H1 (cell line): ENCODE results near the gene PDE1C. TPM values are rescaled to one million over a fixed set of nuclear protein-coding genes. Genes with fewer than 3 reads are reported as not detected.

Experiments used
- CTCF ChIA-PET: fragments of 300-600 bp; sonication (Branson Sonifier 250); formaldehyde crosslinking; loops from one replicate; lab custom pipeline; 2021; ENCODE audit not compliant: partially characterized antibody; lab: Charles Lee
- POLR2A ChIA-PET: fragments of 300-600 bp; sonication (Branson Sonifier 250); formaldehyde crosslinking; loops from one replicate; lab custom pipeline; 2021; ENCODE audit warnings: inconsistent platforms; ENCODE audit not compliant: partially characterized antibody; lab: Charles Lee
- DNase-seq, 2 experiments: peaks; one replicate each; pipeline versions ENCODE4 v3.0.0 to v3.0.0-alpha.2; 2010 to 2022; ENCODE audit warnings: low spot score in 2 of 2, low read depth in 1 of 2, mixed read lengths in 1 of 2
- FAIRE-seq: peaks from 2 replicates; lab custom pipeline; 2011; peaks lifted over from hg19 to GRCh38; lab: Jason Lieb, UNC
- H2AFZ ChIP-seq: 2 replicates; pipeline ENCODE4 v1.8.1; 2012; ENCODE audit warnings: low read length, inconsistent platforms
- H2AK5ac ChIP-seq: 2 replicates; pipeline ENCODE4 v1.6.1; 2013; ENCODE audit warnings: low read depth, low read length
- H2BK120ac ChIP-seq: replicated peaks from 2 replicates; pipeline ENCODE3; 2013; ENCODE audit warnings: low read depth, low read length, inconsistent platforms
- H2BK12ac ChIP-seq: 2 replicates; pipeline ENCODE4 v1.6.1; 2013; ENCODE audit warnings: low read depth, low read length
- H2BK15ac ChIP-seq: 2 replicates; pipeline ENCODE4 v1.6.1; 2013; ENCODE audit warnings: low read length
- H2BK20ac ChIP-seq: 2 replicates; pipeline ENCODE4 v1.6.1; 2013; ENCODE audit warnings: low read length
- H2BK5ac ChIP-seq: 2 replicates; pipeline ENCODE4 v1.6.1; 2013; ENCODE audit warnings: low read depth, low read length
- H3K14ac ChIP-seq: 2 replicates; pipeline ENCODE4 v1.6.1; 2013; ENCODE audit warnings: inconsistent platforms; ENCODE audit not compliant: insufficient read length
- H3K18ac ChIP-seq: 2 replicates; pipeline ENCODE4 v1.6.1; 2013; ENCODE audit warnings: low read length; ENCODE audit errors: extremely low read depth
- H3K23ac ChIP-seq: 2 replicates; pipeline ENCODE4 v1.6.1; 2013; ENCODE audit warnings: inconsistent platforms; ENCODE audit not compliant: insufficient read length
- H3K23me2 ChIP-seq: 2 replicates; pipeline ENCODE4 v1.6.1; 2013; ENCODE audit warnings: low read depth, low read length
- H3K27ac ChIP-seq: 2 replicates; pipeline ENCODE4 v1.6.1; 2011; ENCODE audit warnings: low read depth, low read length, inconsistent platforms
- H3K27me3 ChIP-seq, 4 experiments: replicated peaks in 1 of 4; 1 replicate in 1 of 4; 2 replicates in 3 of 4; pipeline versions ENCODE4 v1.6.1 to v1.8.1; 2011 to 2013; ENCODE audit warnings: low read length in 3 of 4, mild to moderate bottlenecking in 3 of 4, inconsistent platforms in 2 of 4, mixed read lengths in 2 of 4, moderate library complexity in 1 of 4; ENCODE audit not compliant: control insufficient read depth in 3 of 4, insufficient read depth in 3 of 4; ENCODE audit errors: extremely low read depth in 1 of 4
- H3K36me3 ChIP-seq, 4 experiments: 2 replicates each; pipeline versions ENCODE4 v1.6.1 to v1.8.1; 2011 to 2013; ENCODE audit warnings: mild to moderate bottlenecking in 4 of 4, low read length in 3 of 4, moderate library complexity in 2 of 4, control low read depth in 1 of 4, inconsistent platforms in 1 of 4; ENCODE audit not compliant: insufficient read depth in 4 of 4, control insufficient read depth in 2 of 4
- H3K4ac ChIP-seq: replicated peaks from 2 replicates; pipeline ENCODE3; 2013; ENCODE audit warnings: low read length, low read depth, mixed read lengths, inconsistent platforms; ENCODE audit not compliant: insufficient read length
- H3K4me1 ChIP-seq, 4 experiments: replicated peaks in 1 of 4; 1 replicate in 1 of 4; 2 replicates in 3 of 4; pipeline versions ENCODE4 v1.6.1 to v1.8.1; 2011 to 2013; ENCODE audit warnings: low read length in 3 of 4, inconsistent platforms in 2 of 4, mixed read lengths in 1 of 4; ENCODE audit not compliant: insufficient read depth in 4 of 4, control insufficient read depth in 3 of 4
- H3K4me2 ChIP-seq, 2 experiments: 2 replicates each; pipeline versions ENCODE4 v1.6.1 to v1.8.1; 2011 to 2013; ENCODE audit warnings: low read depth in 2 of 2, low read length in 2 of 2, control low read depth in 1 of 2, inconsistent platforms in 1 of 2, mild to moderate bottlenecking in 1 of 2; ENCODE audit not compliant: insufficient read depth in 1 of 2
- H3K4me3 ChIP-seq, 4 experiments: fragments of 200-600, 300-600 bp in 1 of 4; sonication (generic), shearing (Covaris generic), sonication (Bioruptor Twin) in 1 of 4; 2 replicates each; pipeline versions ENCODE4 v1.5.1 to v1.8.1; 2011 to 2016; ENCODE audit warnings: low read length in 4 of 4, low read depth in 3 of 4, control low read depth in 2 of 4, inconsistent platforms in 2 of 4, mild to moderate bottlenecking in 2 of 4, mixed read lengths in 1 of 4, moderate library complexity in 1 of 4; ENCODE audit not compliant: insufficient read depth in 2 of 4; ENCODE audit errors: extremely low read depth in 1 of 4
- H3K56ac ChIP-seq: replicated peaks from 2 replicates; pipeline ENCODE3; 2013; ENCODE audit warnings: low read depth, mild to moderate bottlenecking, mixed read lengths, low read length, inconsistent platforms; ENCODE audit not compliant: insufficient read length
- H3K79me1 ChIP-seq: 2 replicates; pipeline ENCODE4 v1.6.1; 2013; ENCODE audit warnings: low read depth, low read length, control low read depth
- H3K79me2 ChIP-seq, 2 experiments: 2 replicates each; pipeline versions ENCODE4 v1.6.1 to v1.8.1; 2012 to 2013; ENCODE audit warnings: low read length in 2 of 2, mild to moderate bottlenecking in 2 of 2, inconsistent platforms in 1 of 2; ENCODE audit not compliant: insufficient read depth in 2 of 2, control insufficient read depth in 1 of 2
- H3K9ac ChIP-seq, 4 experiments: replicated peaks in 1 of 4; 1 replicate in 1 of 4; 2 replicates in 3 of 4; pipeline versions ENCODE4 v1.6.1 to v1.8.1; 2011 to 2013; ENCODE audit warnings: low read depth in 3 of 4, low read length in 3 of 4, control low read depth in 2 of 4, mild to moderate bottlenecking in 2 of 4, moderate library complexity in 2 of 4, inconsistent platforms in 1 of 4; ENCODE audit errors: extremely low read depth in 1 of 4
- H3K9me3 ChIP-seq, 2 experiments: 2 replicates each; pipeline versions ENCODE4 v1.6.1 to v1.8.1; 2012 to 2013; ENCODE audit warnings: mild to moderate bottlenecking in 2 of 2, moderate library complexity in 2 of 2, control low read depth in 1 of 2, inconsistent platforms in 1 of 2, low read depth in 1 of 2, low read length in 1 of 2, mixed read lengths in 1 of 2; ENCODE audit not compliant: insufficient read depth in 2 of 2
- H4K20me1 ChIP-seq, 2 experiments: replicated peaks in 1 of 2; 2 replicates each; pipeline versions ENCODE3 to v1.8.1; 2011 to 2013; ENCODE audit warnings: inconsistent platforms in 2 of 2, low read length in 2 of 2, mild to moderate bottlenecking in 1 of 2; ENCODE audit not compliant: insufficient read depth in 2 of 2, control insufficient read depth in 1 of 2
- H4K5ac ChIP-seq: 2 replicates; pipeline ENCODE4 v1.6.1; 2013; ENCODE audit warnings: low read length, low read depth, mixed read lengths, inconsistent platforms; ENCODE audit not compliant: insufficient read length
- H4K8ac ChIP-seq: 2 replicates; pipeline ENCODE4 v1.8.0; 2013; ENCODE audit warnings: mild to moderate bottlenecking, moderate library complexity, low read length, inconsistent platforms; ENCODE audit not compliant: insufficient read depth; ENCODE audit errors: extremely low read depth
- H4K91ac ChIP-seq: replicated peaks from 2 replicates; pipeline ENCODE3; 2013; ENCODE audit warnings: low read length, mixed read lengths, inconsistent platforms; ENCODE audit not compliant: insufficient read length
- ASH2L ChIP-seq: fragments of 200-600, 300-600 bp; sonication (generic); IDR thresholded peaks from one replicate; pipeline ENCODE4 v1.7.1; 2017; ENCODE audit warnings: low read length
- BCL11A ChIP-seq, 2 experiments: IDR thresholded peaks; one replicate each; pipeline ENCODE4 v1.6.1; 2011; ENCODE audit warnings: low read depth in 2 of 2, low read length in 2 of 2, mild to moderate bottlenecking in 2 of 2
- CHD2 ChIP-seq: IDR thresholded peaks from 2 replicates; pipeline ENCODE4 v1.6.1; 2012; ENCODE audit warnings: low read length, improper control_type of control experiment
- HDAC2 ChIP-seq, 2 experiments: fragments of 300-600 bp in 1 of 2; sonication (generic) in 1 of 2; IDR thresholded peaks; 2 replicates each; pipeline ENCODE4 v1.6.1; 2011 to 2012; ENCODE audit warnings: low read depth in 2 of 2, low read length in 2 of 2, mild to moderate bottlenecking in 2 of 2, moderate library complexity in 2 of 2, borderline replicate concordance in 1 of 2, inconsistent platforms in 1 of 2
- HDAC6 ChIP-seq: IDR thresholded peaks from one replicate; pipeline ENCODE4 v1.7.1; 2012; ENCODE audit warnings: low read depth, mild to moderate bottlenecking, inconsistent platforms, low read length, moderate library complexity
- KDM5A ChIP-seq: fragments of 200-600 bp; IDR thresholded peaks from 2 replicates; pipeline ENCODE4 v1.7.1; 2012; ENCODE audit warnings: mild to moderate bottlenecking, low read length, inconsistent platforms, mixed read lengths
- NANOG ChIP-seq: IDR thresholded peaks from 2 replicates; pipeline ENCODE4 v1.6.1; 2011; ENCODE audit warnings: low read length, low read depth, mild to moderate bottlenecking, inconsistent platforms; ENCODE audit not compliant: insufficient read depth, poor library complexity, severe bottlenecking
- PHF8 ChIP-seq: fragments of 200-600 bp; sonication (generic); conservative IDR thresholded peaks from 2 replicates; pipeline ENCODE4 v1.7.1; 2012; ENCODE audit warnings: low read depth, mild to moderate bottlenecking, inconsistent platforms, low read length, moderate library complexity
- POU5F1 ChIP-seq: IDR thresholded peaks from 2 replicates; pipeline ENCODE4 v1.6.1; 2011; ENCODE audit warnings: low read depth, mild to moderate bottlenecking, low read length, moderate library complexity
- RXRA ChIP-seq: IDR thresholded peaks from 2 replicates; pipeline ENCODE4 v1.6.1; 2011; ENCODE audit warnings: low read depth, mild to moderate bottlenecking, low read length, moderate library complexity; ENCODE audit not compliant: insufficient read depth
- SAP30 ChIP-seq: fragments of 300-600 bp; sonication (generic); IDR thresholded peaks from 2 replicates; pipeline ENCODE4 v1.7.1; 2012; ENCODE audit warnings: low read length, moderate library complexity, mild to moderate bottlenecking, inconsistent platforms; ENCODE audit not compliant: insufficient read depth, insufficient replicate concordance
- SP4 ChIP-seq: IDR thresholded peaks from 2 replicates; pipeline ENCODE4 v1.6.1; 2012; ENCODE audit warnings: low read length, inconsistent platforms
- WGBS, 2 experiments: shearing (Covaris generic) in 1 of 2; methylation state at CpG; one replicate each; pipeline versions ENCODE4 v1.1.6 to v1.1.7; 2013 to 2015; ENCODE audit warnings: low lambda C conversion rate in 2 of 2, mixed read lengths in 2 of 2, inconsistent platforms in 1 of 2, low coverage in 1 of 2, missing lambda C conversion rate in 1 of 2; ENCODE audit not compliant: insufficient replicate concordance in 2 of 2, insufficient coverage in 1 of 2, insufficient read length in 1 of 2; ENCODE audit errors: extremely low coverage in 1 of 2, missing lambda C conversion rate in 1 of 2; 5-methylcytosine and 5-hydroxymethylcytosine counted together
- polyA plus RNA-seq, 7 experiments: library from polyadenylated mRNA; depleted of rRNA in 3 of 7; stranded (reverse) in 5 of 7; unstranded in 2 of 7; fragments of >200 nt in 5 of 7; fragments of 200-250 nt in 2 of 7; gene quantifications; 1 replicate in 5 of 7; 2 replicates in 1 of 7; 4 replicates in 1 of 7; pipeline versions ENCODE4 v1.2.1 to v1.2.3, GENCODE V29; 2011 to 2013; ENCODE audit warnings: missing spikeins in 2 of 7, mixed read lengths in 2 of 7
- total RNA-seq: library from RNA; stranded (reverse); fragmentation: NEBNext Ultra II Directional; extraction: Animal tissue kit (Norgen Biotek cat#: 25700); gene quantifications from 2 replicates; pipeline ENCODE4 v1.2.1, GENCODE V29; 2021

PDE1C gene
- total and polyA plus RNA-seq, 2 of the 8 experiments (the other 6 are each of a cell fraction or from before 2014, with no cell fraction given): 0.11 to 1.1 TPM

- Histone ChIP-seq H2BK5ac (no peak overlapping the region), H3K79me2 (no peaks in the 10 kb centered on the region), H3K4me2 (no peak overlapping the region), H4K20me1 (no peaks in the 10 kb centered on the region), H3K27ac (no peak overlapping the region), H4K91ac (no peak overlapping the region), H3K4me1 (no peaks in the 10 kb centered on the region; a peak in 1 of 7 replicates), H3K9ac (no peak overlapping the region), H2BK12ac (no peak overlapping the region), H2BK120ac (no peak overlapping the region), H2AK5ac (no peak overlapping the region), H3K14ac (no peak overlapping the region), H3K18ac (no peak overlapping the region), H2BK20ac (no peak overlapping the region), H3K27me3 (peaks cover 17 to 25% (median 25%) of the 10 kb centered on the region in 4 experiments), H3K56ac (no peak overlapping the region), H3K23ac (no peak overlapping the region), H3K4ac (no peak overlapping the region), H3K4me3 (no peak overlapping the region), H2BK15ac (no peak overlapping the region), H2AFZ (no peak overlapping the region), H3K79me1 (no peaks in the 10 kb centered on the region), H3K36me3 (no peaks in the 10 kb centered on the region), H3K9me3 (no peaks in the 10 kb centered on the region), H4K8ac (no peak overlapping the region), H3K23me2 (peaks cover 10% of the 10 kb centered on the region; the same call in 1 of the 2 replicates), H4K5ac (no peak overlapping the region)
- DNase-seq (no peak), FAIRE-seq (no peak)
- WGBS, 2 experiments: 76% methylated on average over 9 of the region's 9 CpGs; no CpG with 5 or more reads in 1 of the 2 experiments
- POLR2A ChIA-PET: no interaction called here
- CTCF ChIA-PET: interaction anchor here (0.9 to 1.2 kb wide), 2 partner anchors 86 to 131 kb away, joined by 3 read pairs; no protein-coding TSS in a partner anchor
- TF ChIP-seq RXRA (no peak), KDM5A (no peak), ASH2L (no peak), HDAC6 (no peak), SAP30 (no peak), HDAC2 (IDR thresholded peaks at IDR 0.05; ENCODE audit: borderline replicate concordance in 1 of 2, low read depth in 2 of 2, low read length in 2 of 2) (no peak), POU5F1 (no peak), CHD2 (no peak), NANOG (no peak), PHF8 (no peak), BCL11A (IDR thresholded peaks at IDR 0.05; ENCODE audit: low read depth in 2 of 2, low read length in 2 of 2) (no peak), SP4 (no peak)
Observed at GRCh38 chr7:32074787-32075585, 4.8 kb upstream of the PDE1C start.
